PFSK-1 (cell line): Measurements from ENCODE around the gene JDP2.

ENCODE experiments used
- FOXP2 ChIP-seq: optimal IDR thresholded peaks from 2 replicates; pipeline ENCODE3; 2011; ENCODE audit warnings: borderline replicate concordance, control low read depth, inconsistent platforms; ENCODE audit not compliant: insufficient read depth; ENCODE audit errors: extremely low read length, extremely low read depth
- POLR2AphosphoS5 ChIP-seq: IDR thresholded peaks from 2 replicates; pipeline ENCODE4 v1.6.1; 2012; ENCODE audit warnings: low read depth, mild to moderate bottlenecking, control low read depth, low read length, moderate library complexity
- REST ChIP-seq, 2 experiments: IDR thresholded peaks; 2 replicates each; pipeline versions ENCODE4 v1.6.1 to v1.8.0; 2011 to 2012; ENCODE audit warnings: low read depth in 2 of 2, low read length in 2 of 2, control low read depth in 1 of 2, inconsistent platforms in 1 of 2, mild to moderate bottlenecking in 1 of 2, moderate library complexity in 1 of 2; ENCODE audit not compliant: insufficient read depth in 1 of 2
- SIN3A ChIP-seq: IDR thresholded peaks from 2 replicates; pipeline ENCODE4 v1.6.1; 2012; ENCODE audit warnings: mild to moderate bottlenecking, low read length, moderate library complexity, borderline replicate concordance; ENCODE audit not compliant: insufficient read depth
- TAF1 ChIP-seq: IDR thresholded peaks from 2 replicates; pipeline ENCODE4 v1.6.1; 2012; ENCODE audit warnings: low read length, control low read depth, borderline replicate concordance; ENCODE audit not compliant: insufficient read depth

JDP2 gene

GRCh38 chr14:75428230-75429104 lies 645 bp downstream of the JDP2 start:
- TF ChIP-seq REST (IDR thresholded peaks at IDR 0.05; ENCODE audit: insufficient read depth in 1 of 2, low read depth in 2 of 2, low read length in 2 of 2) (no peak), POLR2AphosphoS5 (no peak), SIN3A (no peak), FOXP2 (no peak), TAF1 (no peak)

DNA sequence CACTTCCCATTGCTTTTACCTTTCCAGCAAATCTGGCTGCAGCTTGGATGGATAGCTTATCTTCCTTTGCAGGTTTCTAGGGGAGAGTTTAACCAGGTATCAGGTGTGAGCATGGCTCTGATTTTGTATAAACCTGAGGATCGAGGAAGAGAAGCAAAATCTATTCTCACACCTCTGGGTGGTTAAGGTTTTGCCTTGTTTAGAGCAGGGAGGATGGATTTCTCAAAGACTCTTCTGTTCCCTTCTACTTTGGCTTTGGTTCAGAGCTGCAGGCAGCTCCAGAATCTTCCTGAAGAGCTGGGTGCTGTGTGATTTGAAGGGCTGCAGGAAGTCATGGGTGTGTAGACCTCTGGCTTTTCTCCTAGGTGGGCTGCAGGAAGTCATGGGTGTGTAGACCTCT lies 1.7 kb downstream of the JDP2 start:
- TF ChIP-seq FOXP2 (no peak), REST (IDR thresholded peaks at IDR 0.05; ENCODE audit: insufficient read depth in 1 of 2, low read depth in 2 of 2, low read length in 2 of 2) (no peak), POLR2AphosphoS5 (no peak), TAF1 (no peak), SIN3A (no peak)

- no peak for TF ChIP-seq POLR2AphosphoS5
- no peak for TF ChIP-seq FOXP2
- no peak for TF ChIP-seq REST (IDR thresholded peaks at IDR 0.05; ENCODE audit: insufficient read depth in 1 of 2, low read depth in 2 of 2, low read length in 2 of 2)
- no peak for TF ChIP-seq TAF1
- TF ChIP-seq SIN3A, result no peak
Observed at GRCh38 chr14:75430116-75430515, 2.3 kb downstream of the JDP2 start.

GRCh38 chr14:75430526-75430925 lies 2.7 kb downstream of the JDP2 start:
- TF ChIP-seq FOXP2 (no peak), TAF1 (no peak), REST (IDR thresholded peaks at IDR 0.05; ENCODE audit: insufficient read depth in 1 of 2, low read depth in 2 of 2, low read length in 2 of 2) (no peak), SIN3A (no peak)

DNA sequence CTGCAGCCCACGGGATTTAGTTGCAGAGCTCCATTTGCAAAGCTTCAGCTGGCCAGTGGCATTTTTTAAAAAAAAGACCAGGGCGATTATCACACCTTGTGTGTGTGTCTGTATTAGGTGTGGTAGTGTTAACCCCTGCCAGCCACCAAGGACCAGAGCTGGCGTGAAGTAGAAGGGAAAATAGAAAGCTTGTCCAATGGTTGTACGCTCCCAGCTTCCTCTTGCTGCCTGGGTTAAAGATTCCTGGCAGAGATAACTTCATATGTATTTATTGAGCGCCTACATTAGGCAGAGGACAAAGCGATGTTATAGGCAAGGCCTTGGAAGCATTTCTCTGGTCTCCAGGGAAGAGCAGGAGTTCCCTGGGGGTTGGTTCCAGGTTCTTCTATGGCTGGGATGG lies 3.2 kb downstream of the JDP2 start:
- TF ChIP-seq REST (IDR thresholded peaks at IDR 0.05; ENCODE audit: insufficient read depth in 1 of 2, low read depth in 2 of 2, low read length in 2 of 2) (no peak), SIN3A (no peak), TAF1 (no peak), POLR2AphosphoS5 (no peak), FOXP2 (no peak)
